Stimulated activated CD4-positive, alpha-beta T cell treated with anti-CD3 and anti-CD28 coated beads, Interleukin-1b, Interleukin-23, amount 100 ng/mL, for 1 hour (primary cell): ENCODE data around the gene KCNC3.

Experiments
- DNase-seq, 2 donors: peaks; one replicate each; pipeline ENCODE4 v3.0.0-alpha.2; 2020; ENCODE audit warnings: low read depth in 2 of 2

The KCNC3 gene

DNA sequence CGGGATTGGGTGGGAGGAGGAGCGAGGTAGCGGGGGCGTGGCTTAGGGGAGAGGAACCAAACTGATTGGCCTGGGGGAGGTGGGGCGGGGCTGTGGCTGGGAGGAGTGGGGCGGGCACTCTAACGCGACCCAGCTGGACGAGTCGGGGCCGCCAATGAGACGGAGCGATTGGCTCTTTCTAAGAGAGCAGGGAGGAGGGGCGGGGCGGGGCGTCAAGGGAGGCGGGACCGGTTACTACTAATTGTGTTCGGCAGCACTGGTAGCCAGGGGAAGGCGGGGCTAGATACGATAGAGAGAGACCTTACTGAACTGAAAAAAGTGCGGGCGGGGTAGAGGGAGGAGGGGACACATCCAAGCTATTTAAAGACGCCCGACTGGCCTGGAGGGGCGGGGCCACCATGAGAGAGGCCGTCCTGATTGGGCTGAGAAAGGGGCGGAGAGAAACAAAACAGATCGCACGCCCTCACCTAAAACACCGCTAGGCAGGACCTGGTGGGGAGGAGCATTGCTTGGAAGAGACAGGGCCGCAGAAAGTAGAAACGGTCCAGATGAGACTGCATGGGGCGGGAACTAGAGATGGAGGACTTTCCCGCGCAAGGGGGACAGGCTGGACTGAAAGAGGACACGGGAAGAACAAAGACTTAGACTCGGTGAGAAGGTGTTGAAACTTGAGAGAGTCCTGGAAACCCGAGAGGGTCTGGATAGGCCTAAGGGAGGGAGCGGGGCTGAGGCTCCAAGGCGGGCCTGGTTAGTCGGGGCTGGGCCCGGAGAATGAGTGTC is at the start of gene KCNC3:
Gene KCNC3, minus strand, starts transcription at position 232 of the 780 bp plus-strand sequence. CDS start 295 bp downstream, outside the sequence.
- peak; percentile 86 to 95 for DNase-seq

GRCh38 chr19:50378863-50379236 is 49.7 kb upstream of the KCNC3 start:
- DNase-seq, result no peak

DNA sequence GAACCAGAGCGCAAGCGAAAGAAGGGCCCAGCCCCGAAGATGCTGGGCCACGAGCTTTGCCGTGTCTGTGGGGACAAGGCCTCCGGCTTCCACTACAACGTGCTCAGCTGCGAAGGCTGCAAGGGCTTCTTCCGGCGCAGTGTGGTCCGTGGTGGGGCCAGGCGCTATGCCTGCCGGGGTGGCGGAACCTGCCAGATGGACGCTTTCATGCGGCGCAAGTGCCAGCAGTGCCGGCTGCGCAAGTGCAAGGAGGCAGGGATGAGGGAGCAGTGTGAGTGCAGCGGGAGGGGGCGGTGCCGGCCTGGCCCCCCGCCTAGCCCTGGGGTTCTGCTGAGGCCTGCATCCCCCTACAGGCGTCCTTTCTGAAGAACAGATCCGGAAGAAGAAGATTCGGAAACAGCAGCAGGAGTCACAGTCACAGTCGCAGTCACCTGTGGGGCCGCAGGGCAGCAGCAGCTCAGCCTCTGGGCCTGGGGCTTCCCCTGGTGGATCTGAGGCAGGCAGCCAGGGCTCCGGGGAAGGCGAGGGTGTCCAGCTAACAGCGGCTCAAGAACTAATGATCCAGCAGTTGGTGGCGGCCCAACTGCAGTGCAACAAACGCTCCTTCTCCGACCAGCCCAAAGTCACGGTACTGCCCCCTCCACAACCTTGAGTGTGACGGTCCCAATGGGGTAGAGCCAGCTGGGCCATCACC is 49.1 kb upstream of the KCNC3 start:
- no peak for DNase-seq

DNA sequence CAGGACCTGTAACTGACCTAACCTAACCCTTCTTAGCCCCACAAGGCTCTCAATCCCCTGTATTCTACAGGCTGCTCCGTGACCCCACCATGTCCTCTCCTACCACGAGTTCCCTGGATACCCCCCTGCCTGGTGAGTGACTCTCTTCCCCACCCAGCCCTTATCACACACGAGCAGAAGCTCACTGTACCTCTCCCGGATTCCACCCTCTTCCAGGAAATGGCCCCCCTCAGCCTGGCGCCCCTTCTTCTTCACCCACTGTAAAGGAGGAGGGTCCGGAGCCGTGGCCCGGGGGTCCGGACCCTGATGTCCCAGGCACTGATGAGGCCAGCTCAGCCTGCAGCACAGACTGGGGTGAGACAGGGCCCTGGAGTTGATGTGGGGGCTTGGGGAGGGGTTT is 48.3 kb upstream of the KCNC3 start:
- no peak for DNase-seq

- DNase-seq, result no peak
Observed at GRCh38 chr19:50377051-50377461, 47.9 kb upstream of the KCNC3 start.

DNA sequence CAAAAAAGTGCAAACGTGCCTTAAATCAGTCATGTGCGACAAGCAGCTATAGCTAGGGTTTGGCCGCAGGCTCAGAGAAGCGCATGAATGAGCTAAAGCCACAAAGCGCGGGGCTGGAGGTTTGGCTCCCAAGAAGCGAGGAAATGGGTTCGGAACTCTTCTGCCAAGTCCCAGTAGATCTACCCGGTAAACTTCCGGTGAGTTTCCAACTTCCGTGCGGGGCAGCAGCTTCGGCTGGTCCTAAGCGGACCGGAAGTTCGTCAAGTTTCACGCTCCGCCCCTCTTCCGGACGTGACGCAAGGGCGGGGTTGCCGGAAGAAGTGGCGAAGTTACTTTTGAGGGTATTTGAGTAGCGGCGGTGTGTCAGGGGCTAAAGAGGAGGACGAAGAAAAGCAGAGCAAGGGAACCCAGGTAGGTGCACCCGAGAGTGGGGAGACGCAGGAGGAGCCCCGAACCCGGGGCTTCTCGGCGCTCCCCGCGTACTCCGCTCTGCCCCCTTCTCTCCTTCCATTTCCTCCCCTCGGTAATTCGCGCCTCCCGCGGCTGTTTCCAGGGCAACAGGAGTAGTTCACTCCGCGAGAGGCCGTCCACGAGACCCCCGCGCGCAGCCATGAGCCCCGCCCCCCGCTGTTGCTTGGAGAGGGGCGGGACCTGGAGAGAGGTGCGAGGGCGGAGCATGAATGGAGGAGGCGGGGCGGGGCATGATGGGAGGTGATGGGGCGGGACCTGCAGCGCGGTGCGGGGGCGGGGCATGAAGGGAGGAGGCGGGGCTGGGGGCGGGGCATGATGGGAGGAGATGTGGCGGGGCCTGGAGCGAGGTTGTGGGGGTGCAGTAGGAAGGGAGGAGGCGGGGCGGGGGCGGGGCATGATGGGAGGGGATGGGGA is 47.2 kb upstream of the KCNC3 start, which contains the start of gene NR1H2:
Gene NR1H2, plus strand, starts transcription at position 292 of the 885 bp plus-strand sequence. CDS start 1,149 bp downstream, outside the sequence.
- peak; percentile 85 to 93 for DNase-seq

- DNase-seq, result no peak
Observed at GRCh38 chr19:50371914-50372475, 42.8 kb upstream of the KCNC3 start.

DNA sequence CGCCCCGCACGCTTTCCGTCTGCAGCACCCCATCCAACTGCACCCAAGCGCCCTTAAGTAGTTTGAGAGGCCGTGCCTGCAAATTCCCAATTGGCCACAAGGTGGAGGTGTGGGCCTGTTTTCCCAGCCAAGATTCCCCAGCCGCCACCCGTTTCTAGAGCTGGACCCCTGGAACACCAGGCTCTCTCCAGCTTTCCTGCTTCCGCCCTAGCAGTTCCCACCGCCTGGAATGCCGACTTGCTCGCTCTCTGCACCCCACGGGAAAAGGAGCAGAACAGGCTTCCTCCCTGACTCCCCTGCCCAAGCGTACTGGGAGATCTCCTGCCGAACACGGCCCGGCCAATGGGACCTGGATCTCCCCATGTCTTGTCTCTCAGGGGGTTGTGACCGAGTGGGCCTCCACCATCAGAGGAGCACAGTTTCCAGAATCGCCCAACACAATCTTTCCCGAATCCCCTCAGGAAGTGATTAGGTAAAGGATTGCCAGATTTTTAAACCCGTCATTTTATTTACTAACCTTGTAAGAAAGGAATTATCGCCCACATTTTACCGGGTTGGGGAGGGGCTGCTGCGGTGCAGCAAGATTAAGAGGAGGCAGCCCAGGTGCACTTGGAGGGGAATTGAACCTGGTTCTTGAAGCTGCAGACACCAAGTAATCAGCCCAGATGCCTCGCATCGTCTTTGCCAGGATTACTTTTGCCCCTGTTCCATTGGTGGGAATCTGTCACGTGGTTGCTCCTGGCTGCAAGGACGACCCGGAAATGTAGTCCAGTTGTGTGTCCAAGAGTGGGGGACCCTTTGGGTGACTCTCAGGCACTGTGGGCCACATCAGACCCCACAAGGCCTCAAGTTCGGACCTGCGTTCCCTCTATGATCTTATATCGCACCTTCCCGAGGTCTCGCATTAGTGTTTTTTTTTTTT is 39.7 kb upstream of the KCNC3 start:
- DNase-seq, result peak; percentile 43 to 66

DNA sequence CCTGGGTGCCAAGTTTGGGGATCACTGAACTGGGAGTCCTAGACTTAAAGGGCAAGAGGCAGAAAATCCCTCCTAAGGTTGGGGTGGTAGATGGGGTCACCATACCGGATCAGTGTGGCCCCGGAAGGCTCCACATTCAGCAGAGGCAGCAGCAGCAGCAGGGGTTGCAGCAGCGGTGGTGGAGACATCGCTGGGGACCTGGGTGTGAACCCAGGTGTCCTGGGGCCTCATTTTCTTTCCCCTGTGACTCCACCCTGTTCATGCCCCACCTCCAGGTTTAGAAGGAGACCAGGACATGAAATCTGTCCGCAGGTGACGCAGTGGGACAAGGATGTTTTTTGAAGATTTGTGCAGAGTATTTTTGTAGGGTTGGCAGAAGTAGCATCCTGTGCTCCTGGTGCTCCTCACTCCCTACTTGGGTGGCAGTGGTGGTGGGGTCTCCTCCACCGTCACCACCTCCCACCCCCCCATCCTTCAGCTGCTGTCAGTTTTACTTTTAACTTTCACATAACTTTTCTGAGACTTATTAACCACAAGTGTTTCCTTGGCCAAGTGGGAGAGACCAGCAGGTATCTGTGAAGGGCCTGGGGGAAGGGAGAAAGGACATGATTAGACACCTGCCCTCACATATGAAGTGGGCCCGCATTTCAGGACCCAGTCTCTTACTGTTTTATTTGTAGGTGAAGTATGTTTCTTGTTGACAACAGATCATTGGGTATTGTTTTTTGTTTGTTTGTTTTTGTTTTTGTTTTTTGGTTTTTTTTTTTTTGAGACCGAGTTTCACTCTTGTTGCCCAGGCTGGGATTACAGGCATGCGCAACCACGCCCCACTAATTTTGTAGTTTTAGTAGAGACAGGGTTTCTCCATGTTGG is 36.5 kb upstream of the KCNC3 start, which contains the start of gene NAPSA:
Gene NAPSA, minus strand, starts transcription at position 206 of the 873 bp plus-strand sequence. Its CDS starts 18 bp downstream, at position 188.
- DNase-seq, result no peak

GRCh38 chr19:50362656-50363424 is 33.7 kb upstream of the KCNC3 start:
- no peak for DNase-seq

DNA sequence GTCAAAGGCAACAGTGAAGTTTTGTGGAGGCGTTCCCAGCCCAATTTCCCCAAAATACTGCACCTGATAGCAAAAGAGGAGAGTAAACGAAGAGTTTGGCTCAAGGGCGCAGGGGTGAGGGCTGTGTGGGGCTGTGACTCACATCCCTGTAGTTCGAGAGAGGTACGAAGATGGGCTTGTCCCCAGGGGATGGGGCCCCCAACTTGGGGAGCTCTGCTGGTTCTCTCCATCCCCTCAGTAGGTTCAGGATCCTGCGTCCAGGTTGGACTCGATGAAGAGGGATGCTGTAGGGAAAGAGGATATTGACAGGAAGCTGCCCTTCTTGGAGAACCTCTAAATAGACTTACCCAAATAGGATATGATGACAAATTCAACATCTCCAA is 32.8 kb upstream of the KCNC3 start:
- no peak for DNase-seq

GRCh38 chr19:50361290-50362029 is 32.3 kb upstream of the KCNC3 start:
- DNase-seq, result no peak

DNA sequence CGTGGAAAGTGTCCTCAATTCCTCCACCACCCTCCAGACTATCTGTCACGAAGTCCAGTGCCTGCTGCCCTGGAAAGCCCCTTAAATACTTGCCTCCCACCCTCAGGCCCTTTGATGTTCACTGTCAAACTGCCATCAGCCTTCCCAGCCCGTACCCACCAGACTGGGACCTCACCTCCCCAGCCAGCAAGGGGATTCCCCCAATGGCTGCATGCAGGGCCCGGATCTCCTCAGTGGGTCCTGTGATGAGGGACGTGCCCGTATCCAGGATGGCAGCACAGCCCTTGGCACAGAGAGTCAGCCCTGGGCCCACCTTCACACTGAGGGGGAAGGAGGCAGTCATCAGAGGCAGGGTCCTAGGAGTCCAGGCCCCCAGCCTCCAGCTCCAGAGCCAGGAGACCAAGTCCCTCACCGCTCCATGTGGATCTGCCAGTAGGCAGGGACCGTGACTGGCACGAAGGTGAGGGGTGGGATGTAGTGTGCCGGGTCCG is 30.2 kb upstream of the KCNC3 start:
- DNase-seq, result no peak

DNA sequence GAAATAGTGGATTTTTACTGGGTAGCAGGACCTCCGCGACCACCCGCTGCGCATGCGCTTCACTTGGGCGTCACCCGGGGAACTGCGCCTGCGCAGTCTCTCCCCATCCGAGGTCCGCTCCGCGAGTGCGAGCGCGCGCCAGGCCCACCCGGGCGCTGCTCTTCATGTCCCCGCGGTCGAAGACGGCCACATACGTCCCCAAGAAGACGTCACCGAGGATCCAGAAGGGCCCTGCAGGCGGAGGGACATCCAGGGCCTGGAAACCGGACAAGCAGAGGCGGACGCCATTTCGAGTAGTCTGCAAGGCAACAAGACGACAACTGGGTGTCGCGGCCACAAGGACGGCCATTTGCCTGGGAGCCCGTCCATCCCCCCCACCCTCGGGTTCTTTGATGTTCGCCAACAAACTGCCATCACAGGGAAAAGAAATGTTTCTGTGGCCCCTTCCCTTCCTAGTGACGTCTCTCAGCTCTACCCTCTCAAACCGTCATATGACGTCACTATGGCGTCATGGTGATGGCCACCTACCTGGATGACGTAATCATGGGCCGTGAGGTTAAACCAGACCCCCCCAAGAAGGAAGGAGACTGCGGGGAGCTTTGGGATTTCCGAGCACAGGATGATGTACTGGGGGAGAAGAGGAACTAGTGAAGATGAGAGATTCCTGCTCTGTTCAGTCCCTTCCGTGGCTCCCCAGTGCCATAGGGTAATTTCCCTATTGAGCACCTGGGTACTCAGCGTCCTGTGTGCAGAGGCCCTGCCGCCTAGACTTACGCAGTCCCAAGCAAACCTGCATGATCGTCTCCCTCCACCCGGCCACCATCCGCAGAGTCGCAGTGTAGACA is 29.5 kb upstream of the KCNC3 start:
- DNase-seq, result peak; percentile 53 to 56

DNA sequence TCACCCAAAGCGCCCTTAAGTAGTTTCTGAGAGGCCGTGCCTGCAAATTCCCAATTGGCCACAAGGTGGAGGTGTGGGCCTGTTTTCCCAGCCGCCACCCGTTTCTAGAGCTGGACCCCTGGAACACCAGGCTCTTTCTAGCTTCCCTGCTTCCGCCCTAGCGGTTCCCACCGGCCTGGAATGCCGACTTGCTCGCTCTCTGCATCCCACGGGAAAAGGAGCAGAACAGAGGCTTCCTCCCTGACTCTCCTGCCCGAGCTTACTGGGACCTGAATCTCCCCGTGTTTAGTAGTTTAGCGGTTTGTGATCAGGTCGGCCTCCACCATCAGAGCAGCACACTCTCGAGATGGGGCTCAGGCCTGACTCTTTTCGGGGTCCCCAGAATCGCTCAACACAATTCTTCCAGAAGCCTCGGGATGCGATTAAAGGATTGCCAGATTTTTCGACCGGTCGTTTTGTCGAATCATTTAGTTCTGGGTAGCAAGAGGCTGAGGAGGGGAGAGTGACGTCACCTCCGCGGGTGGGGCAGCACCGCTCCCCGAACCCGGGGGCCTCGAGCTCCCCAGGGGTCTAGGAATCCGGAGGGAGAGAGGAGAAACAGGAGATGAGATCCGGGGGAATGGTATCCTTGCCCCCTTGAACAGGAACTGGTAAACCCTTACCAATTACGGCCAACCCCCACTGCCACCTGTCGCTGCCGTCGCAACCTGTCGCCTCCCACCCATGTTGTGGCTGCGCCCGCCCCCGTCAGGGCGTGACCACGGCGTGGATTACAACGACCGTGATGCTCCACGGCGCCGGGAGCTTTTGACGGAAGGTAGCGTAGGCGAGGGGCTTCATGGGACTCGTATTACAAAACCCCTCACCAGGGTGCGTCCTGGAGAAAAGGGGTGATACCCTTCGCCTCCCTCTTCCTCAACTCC is 28.3 kb upstream of the KCNC3 start:
- DNase-seq, result peak; percentile 55 to 81

- DNase-seq, result no peak
Observed at GRCh38 chr19:50356691-50357177, 27.6 kb upstream of the KCNC3 start.
